GM23338 (cell line): Measurements from ENCODE around the gene PTGDS. TPM values are rescaled to one million over a fixed set of nuclear protein-coding genes. Genes with fewer than 3 reads are reported as not detected.

Experiments used
- ATAC-seq: fragments of 200-7000 bp; cut with Tn5 transposase; 3 replicates; pipeline ENCODE4 v1.9.1; 2020
- DNase-seq: peaks from one replicate; pipeline ENCODE4 v3.0.0-alpha.2; 2015; ENCODE audit warnings: low spot score
- H2AFZ ChIP-seq: fragments of 200-600 bp; sonication (generic); 2 replicates; pipeline ENCODE4 v1.8.0; 2016; ENCODE audit warnings: antibody characterized with exemption, mild to moderate bottlenecking, moderate library complexity
- H3F3A ChIP-seq: fragments of 200-600 bp; sonication (generic); replicated peaks from 2 replicates; pipeline ENCODE4 v1.8.0; 2017; ENCODE audit warnings: antibody characterized with exemption, mixed run types, low read depth
- H3K27ac ChIP-seq: fragments of 200-600 bp; sonication (generic); 2 replicates; pipeline ENCODE4 v1.6.1; 2016; ENCODE audit warnings: low read depth
- H3K27me3 ChIP-seq: fragments of 200-600 bp; sonication (generic); 2 replicates; pipeline ENCODE4 v1.8.0; 2016; ENCODE audit warnings: mild to moderate bottlenecking, mixed run types, moderate library complexity; ENCODE audit not compliant: insufficient read depth
- H3K36me3 ChIP-seq: fragments of 200-600 bp; sonication (generic); 2 replicates; pipeline ENCODE4 v1.8.0; 2016; ENCODE audit warnings: mild to moderate bottlenecking; ENCODE audit not compliant: insufficient read depth
- H3K4me1 ChIP-seq: fragments of 200-600 bp; sonication (generic); 2 replicates; pipeline ENCODE4 v1.8.0; 2016; ENCODE audit warnings: mild to moderate bottlenecking, moderate library complexity; ENCODE audit not compliant: insufficient read depth
- H3K4me2 ChIP-seq: fragments of 200-600 bp; sonication (generic); 2 replicates; pipeline ENCODE4 v1.7.1; 2017; ENCODE audit warnings: mixed run types
- H3K4me3 ChIP-seq: fragments of 200-600 bp; sonication (generic); 2 replicates; pipeline ENCODE4 v1.6.1; 2016; ENCODE audit warnings: mixed run types
- H3K79me2 ChIP-seq: fragments of 200-600 bp; sonication (generic); replicated peaks from 2 replicates; pipeline ENCODE4 v1.8.0; 2017; ENCODE audit warnings: mild to moderate bottlenecking; ENCODE audit not compliant: insufficient read depth
- H3K9me2 ChIP-seq: fragments of 200-600 bp; sonication (generic); 2 replicates; pipeline ENCODE4 v1.8.0; 2017; ENCODE audit not compliant: insufficient read depth
- H4K20me1 ChIP-seq: fragments of 200-600 bp; sonication (generic); replicated peaks from 2 replicates; pipeline ENCODE4 v1.8.0; 2017; ENCODE audit warnings: mild to moderate bottlenecking; ENCODE audit not compliant: insufficient read depth
- H3K27ac Mint-ChIP-seq: 2 replicates; pipeline ENCODE4 v1.8.0; 2020; ENCODE audit warnings: inconsistent platforms, mild to moderate bottlenecking, moderate library complexity, mixed read lengths
- H3K27me3 Mint-ChIP-seq: 3 replicates; pipeline ENCODE4 v1.8.0; 2022; ENCODE audit warnings: low read depth, mild to moderate bottlenecking, moderate library complexity, mixed read lengths, inconsistent platforms; ENCODE audit not compliant: insufficient read depth, poor library complexity
- H3K36me3 Mint-ChIP-seq: 3 replicates; pipeline ENCODE4 v1.8.0; 2021; ENCODE audit warnings: low read depth, mild to moderate bottlenecking, inconsistent platforms, moderate library complexity, mixed read lengths
- H3K4me1 Mint-ChIP-seq: 3 replicates; pipeline ENCODE4 v1.8.0; 2020; ENCODE audit warnings: mild to moderate bottlenecking, inconsistent platforms, mixed read lengths
- H3K4me3 Mint-ChIP-seq: 3 replicates; pipeline ENCODE4 v1.8.0; 2021; ENCODE audit warnings: moderate library complexity, mild to moderate bottlenecking, inconsistent platforms, mixed read lengths
- H3K9me3 Mint-ChIP-seq: 3 replicates; pipeline ENCODE4 v1.8.0; 2020; ENCODE audit warnings: moderate library complexity, mild to moderate bottlenecking, inconsistent platforms, mixed read lengths
- CTCF ChIP-seq, 2 experiments: fragments of 200-600 bp in 1 of 2; sonication (generic) in 1 of 2; conservative IDR thresholded peaks; 2 replicates each; pipeline versions ENCODE4 v1.5.1 to v1.6.1; 2016 to 2017; ENCODE audit warnings: antibody characterized with exemption in 2 of 2, low read depth in 2 of 2, mild to moderate bottlenecking in 2 of 2, moderate library complexity in 1 of 2
- EZH2phosphoT487 ChIP-seq: fragments of 200-600 bp; sonication (generic); IDR thresholded peaks from one replicate; pipeline ENCODE4 v1.8.1; 2018; ENCODE audit warnings: antibody characterized with exemption; ENCODE audit not compliant: unreplicated experiment
- JUNB ChIP-seq: IDR thresholded peaks from one replicate; pipeline ENCODE4 v1.6.1; 2016; ENCODE audit warnings: antibody characterized with exemption; ENCODE audit not compliant: unreplicated experiment
- polyA plus RNA-seq: library from polyadenylated mRNA; unstranded; fragments of >200 nt; fragmentation: Nextera tagmentation; extraction: Ambion mirVana; gene quantifications from 2 replicates; pipeline ENCODE4 v1.2.1, GENCODE V29; 2016
- total RNA-seq: library from RNA; depleted of rRNA; stranded (reverse); fragments of >200 nt; shearing (Covaris generic); gene quantifications from 2 replicates; pipeline ENCODE4 v1.2.3, GENCODE V29; 2014
- TF ChIP-seq, protein P1 (sequence below): IDR thresholded peaks from 2 replicates; pipeline ENCODE4 v1.6.1; 2016; ENCODE audit warnings: antibody characterized with exemption
- TF ChIP-seq, protein P2 (sequence below): fragments of 250-450 bp; sonication (Bioruptor Pico); IDR thresholded peaks from 2 replicates; pipeline ENCODE4 v1.5.0; 2020; ENCODE audit warnings: mild to moderate bottlenecking, moderate library complexity

Gene PTGDS
- total and polyA plus RNA-seq, 2 experiments from 2014 or later, result 1.9 to 3.1 TPM

GRCh38 chr9:136937186-136938001 is 39.9 kb upstream of the PTGDS start:
- H3K27ac ChIP-seq, result no peak overlapping the region
- H3K27ac Mint-ChIP-seq, result peak overlapping the region; percentile 56; the same call in 1 of the 2 replicates
- H3F3A ChIP-seq, result peaks cover 11% of the 10 kb centered on the region; the same call in 1 of the 2 replicates
- no peak overlapping the region for H3K4me2 ChIP-seq
- H3K4me1 ChIP-seq, result no peaks in the 10 kb centered on the region
- H3K4me3 ChIP-seq, result no peak overlapping the region
- H3K9me3 Mint-ChIP-seq, result no peaks in the 10 kb centered on the region; the same call in 2 of the 3 replicates
- 0 out of 2 replicates have a peak, but pooled peaks cover 8% of the 10 kb centered on the region for H3K79me2 ChIP-seq
- no peaks in the 10 kb centered on the region for H3K36me3 ChIP-seq
- no peak overlapping the region for H2AFZ ChIP-seq
- peaks cover 54% of the 10 kb centered on the region for H3K36me3 Mint-ChIP-seq
- DNase-seq (no peak), ATAC-seq (no peak)
- no peaks in the 10 kb centered on the region; the same call in 1 of the 2 replicates for H3K9me2 ChIP-seq
- H3K4me3 Mint-ChIP-seq, result no peak overlapping the region
- H3K27me3 Mint-ChIP-seq, result peaks cover 8% of the 10 kb centered on the region
- H3K27me3 ChIP-seq, result no peaks in the 10 kb centered on the region
- H3K4me1 Mint-ChIP-seq, result peaks cover 11% of the 10 kb centered on the region
- peaks cover 12% of the 10 kb centered on the region for H4K20me1 ChIP-seq
- TF ChIP-seq, protein P1, sequence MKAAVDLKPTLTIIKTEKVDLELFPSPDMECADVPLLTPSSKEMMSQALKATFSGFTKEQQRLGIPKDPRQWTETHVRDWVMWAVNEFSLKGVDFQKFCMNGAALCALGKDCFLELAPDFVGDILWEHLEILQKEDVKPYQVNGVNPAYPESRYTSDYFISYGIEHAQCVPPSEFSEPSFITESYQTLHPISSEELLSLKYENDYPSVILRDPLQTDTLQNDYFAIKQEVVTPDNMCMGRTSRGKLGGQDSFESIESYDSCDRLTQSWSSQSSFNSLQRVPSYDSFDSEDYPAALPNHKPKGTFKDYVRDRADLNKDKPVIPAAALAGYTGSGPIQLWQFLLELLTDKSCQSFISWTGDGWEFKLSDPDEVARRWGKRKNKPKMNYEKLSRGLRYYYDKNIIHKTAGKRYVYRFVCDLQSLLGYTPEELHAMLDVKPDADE, result no peak
- TF ChIP-seq JUNB, result no peak
- TF ChIP-seq, protein P2, sequence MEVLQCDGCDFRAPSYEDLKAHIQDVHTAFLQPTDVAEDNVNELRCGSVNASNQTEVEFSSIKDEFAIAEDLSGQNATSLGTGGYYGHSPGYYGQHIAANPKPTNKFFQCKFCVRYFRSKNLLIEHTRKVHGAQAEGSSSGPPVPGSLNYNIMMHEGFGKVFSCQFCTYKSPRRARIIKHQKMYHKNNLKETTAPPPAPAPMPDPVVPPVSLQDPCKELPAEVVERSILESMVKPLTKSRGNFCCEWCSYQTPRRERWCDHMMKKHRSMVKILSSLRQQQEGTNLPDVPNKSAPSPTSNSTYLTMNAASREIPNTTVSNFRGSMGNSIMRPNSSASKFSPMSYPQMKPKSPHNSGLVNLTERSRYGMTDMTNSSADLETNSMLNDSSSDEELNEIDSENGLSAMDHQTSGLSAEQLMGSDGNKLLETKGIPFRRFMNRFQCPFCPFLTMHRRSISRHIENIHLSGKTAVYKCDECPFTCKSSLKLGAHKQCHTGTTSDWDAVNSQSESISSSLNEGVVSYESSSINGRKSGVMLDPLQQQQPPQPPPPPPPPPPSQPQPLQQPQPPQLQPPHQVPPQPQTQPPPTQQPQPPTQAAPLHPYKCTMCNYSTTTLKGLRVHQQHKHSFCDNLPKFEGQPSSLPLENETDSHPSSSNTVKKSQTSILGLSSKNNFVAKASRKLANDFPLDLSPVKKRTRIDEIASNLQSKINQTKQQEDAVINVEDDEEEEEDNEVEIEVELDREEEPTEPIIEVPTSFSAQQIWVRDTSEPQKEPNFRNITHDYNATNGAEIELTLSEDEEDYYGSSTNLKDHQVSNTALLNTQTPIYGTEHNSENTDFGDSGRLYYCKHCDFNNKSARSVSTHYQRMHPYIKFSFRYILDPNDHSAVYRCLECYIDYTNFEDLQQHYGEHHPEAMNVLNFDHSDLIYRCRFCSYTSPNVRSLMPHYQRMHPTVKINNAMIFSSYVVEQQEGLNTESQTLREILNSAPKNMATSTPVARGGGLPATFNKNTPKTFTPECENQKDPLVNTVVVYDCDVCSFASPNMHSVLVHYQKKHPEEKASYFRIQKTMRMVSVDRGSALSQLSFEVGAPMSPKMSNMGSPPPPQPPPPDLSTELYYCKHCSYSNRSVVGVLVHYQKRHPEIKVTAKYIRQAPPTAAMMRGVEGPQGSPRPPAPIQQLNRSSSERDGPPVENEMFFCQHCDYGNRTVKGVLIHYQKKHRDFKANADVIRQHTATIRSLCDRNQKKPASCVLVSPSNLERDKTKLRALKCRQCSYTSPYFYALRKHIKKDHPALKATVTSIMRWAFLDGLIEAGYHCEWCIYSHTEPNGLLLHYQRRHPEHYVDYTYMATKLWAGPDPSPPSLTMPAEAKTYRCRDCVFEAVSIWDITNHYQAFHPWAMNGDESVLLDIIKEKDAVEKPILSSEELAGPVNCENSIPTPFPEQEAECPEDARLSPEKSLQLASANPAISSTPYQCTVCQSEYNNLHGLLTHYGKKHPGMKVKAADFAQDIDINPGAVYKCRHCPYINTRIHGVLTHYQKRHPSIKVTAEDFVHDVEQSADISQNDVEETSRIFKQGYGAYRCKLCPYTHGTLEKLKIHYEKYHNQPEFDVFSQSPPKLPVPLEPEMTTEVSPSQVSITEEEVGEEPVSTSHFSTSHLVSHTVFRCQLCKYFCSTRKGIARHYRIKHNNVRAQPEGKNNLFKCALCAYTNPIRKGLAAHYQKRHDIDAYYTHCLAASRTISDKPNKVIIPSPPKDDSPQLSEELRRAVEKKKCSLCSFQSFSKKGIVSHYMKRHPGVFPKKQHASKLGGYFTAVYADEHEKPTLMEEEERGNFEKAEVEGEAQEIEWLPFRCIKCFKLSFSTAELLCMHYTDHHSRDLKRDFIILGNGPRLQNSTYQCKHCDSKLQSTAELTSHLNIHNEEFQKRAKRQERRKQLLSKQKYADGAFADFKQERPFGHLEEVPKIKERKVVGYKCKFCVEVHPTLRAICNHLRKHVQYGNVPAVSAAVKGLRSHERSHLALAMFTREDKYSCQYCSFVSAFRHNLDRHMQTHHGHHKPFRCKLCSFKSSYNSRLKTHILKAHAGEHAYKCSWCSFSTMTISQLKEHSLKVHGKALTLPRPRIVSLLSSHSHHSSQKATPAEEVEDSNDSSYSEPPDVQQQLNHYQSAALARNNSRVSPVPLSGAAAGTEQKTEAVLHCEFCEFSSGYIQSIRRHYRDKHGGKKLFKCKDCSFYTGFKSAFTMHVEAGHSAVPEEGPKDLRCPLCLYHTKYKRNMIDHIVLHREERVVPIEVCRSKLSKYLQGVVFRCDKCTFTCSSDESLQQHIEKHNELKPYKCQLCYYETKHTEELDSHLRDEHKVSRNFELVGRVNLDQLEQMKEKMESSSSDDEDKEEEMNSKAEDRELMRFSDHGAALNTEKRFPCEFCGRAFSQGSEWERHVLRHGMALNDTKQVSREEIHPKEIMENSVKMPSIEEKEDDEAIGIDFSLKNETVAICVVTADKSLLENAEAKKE (CRISPR knock-in tag), result no peak
- TF ChIP-seq CTCF (conservative IDR thresholded peaks at IDR 0.05; ENCODE audit: low read depth in 2 of 2), result no peak
- TF ChIP-seq EZH2phosphoT487, result no peak
